C4-2B (cell line): ENCODE data around the gene TOB1.

Source experiments
- ZFX ChIP-seq: fragments of 450-650 bp; IDR thresholded peaks from 2 replicates; pipeline ENCODE4 v1.6.1; 2017
- TF ChIP-seq, protein P1 (sequence below): fragments of 450-650 bp; conservative IDR thresholded peaks from 2 replicates; pipeline ENCODE4 v1.5.1; 2017; ENCODE audit warnings: mild to moderate bottlenecking

GRCh38 chr17:50872710-50873424 is 6.7 kb upstream of the TOB1 start:
- no peak for TF ChIP-seq ZFX
- TF ChIP-seq, protein P1, sequence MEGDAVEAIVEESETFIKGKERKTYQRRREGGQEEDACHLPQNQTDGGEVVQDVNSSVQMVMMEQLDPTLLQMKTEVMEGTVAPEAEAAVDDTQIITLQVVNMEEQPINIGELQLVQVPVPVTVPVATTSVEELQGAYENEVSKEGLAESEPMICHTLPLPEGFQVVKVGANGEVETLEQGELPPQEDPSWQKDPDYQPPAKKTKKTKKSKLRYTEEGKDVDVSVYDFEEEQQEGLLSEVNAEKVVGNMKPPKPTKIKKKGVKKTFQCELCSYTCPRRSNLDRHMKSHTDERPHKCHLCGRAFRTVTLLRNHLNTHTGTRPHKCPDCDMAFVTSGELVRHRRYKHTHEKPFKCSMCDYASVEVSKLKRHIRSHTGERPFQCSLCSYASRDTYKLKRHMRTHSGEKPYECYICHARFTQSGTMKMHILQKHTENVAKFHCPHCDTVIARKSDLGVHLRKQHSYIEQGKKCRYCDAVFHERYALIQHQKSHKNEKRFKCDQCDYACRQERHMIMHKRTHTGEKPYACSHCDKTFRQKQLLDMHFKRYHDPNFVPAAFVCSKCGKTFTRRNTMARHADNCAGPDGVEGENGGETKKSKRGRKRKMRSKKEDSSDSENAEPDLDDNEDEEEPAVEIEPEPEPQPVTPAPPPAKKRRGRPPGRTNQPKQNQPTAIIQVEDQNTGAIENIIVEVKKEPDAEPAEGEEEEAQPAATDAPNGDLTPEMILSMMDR: no peak
